Transverse colon (tissue), 4 donors: ENCODE results near the gene SBF2.

Experiments
- CTCF ChIP-seq, 5 experiments: fragments of 200-600 bp in 3 of 5; fragments of 450-650 bp in 2 of 5; sonication (generic) in 3 of 5; IDR thresholded peaks; 1 replicate in 2 of 5; 2 replicates in 3 of 5; pipeline ENCODE4 v1.5.1; 2016 to 2017; ENCODE audit warnings: antibody characterized with exemption in 5 of 5, inconsistent platforms in 3 of 5, mild to moderate bottlenecking in 2 of 5, moderate library complexity in 1 of 5
- POLR2A ChIP-seq: fragments of 450-650 bp; IDR thresholded peaks from one replicate; pipeline ENCODE4 v1.6.1; 2016; ENCODE audit warnings: antibody characterized with exemption, mild to moderate bottlenecking, moderate library complexity
- POLR2AphosphoS5 ChIP-seq, 3 donors: sonication (generic); formaldehyde crosslinking; IDR thresholded peaks; one replicate each; pipeline ENCODE4 v1.6.1; 2016; ENCODE audit warnings: antibody characterized with exemption in 3 of 3

GRCh38 chr11:9787260-9787659, 506.8 kb downstream of the SBF2 start:
- no peak for TF ChIP-seq POLR2AphosphoS5 (IDR thresholded peaks at IDR 0.05)
- no peak for TF ChIP-seq CTCF (IDR thresholded peaks at IDR 0.05)
- TF ChIP-seq POLR2A = no peak
